Cardiac septum (tissue), 1 donor: ENCODE data around the gene C1S. TPM values are rescaled to one million over a fixed set of nuclear protein-coding genes. Genes with fewer than 3 reads are reported as not detected.
A peak's percentile ranks its signal among the peaks of the same experiment; 100 is the strongest.
"Not testable (repeated sequence)": the region's sequence is repeated elsewhere in the genome, so short reads cannot be mapped to it uniquely, and the experiment has no call there.

Source experiments
- DNase-seq: peaks from one replicate; pipeline ENCODE4 v3.0.0-alpha.2; 2020; ENCODE audit warnings: low spot score
- intact Hi-C: fragments of 100-400 bp; cut with DNase I; formaldehyde crosslinking; loops from one replicate; pipeline ENCODE4 v1.14.0; 2022
- total RNA-seq: library from RNA; stranded (reverse); fragmentation: NEBNext Ultra II Directional; extraction: Animal tissue kit (Norgen Biotek cat#: 25700); gene quantifications from one replicate; pipeline ENCODE4 v1.2.1, GENCODE V29; 2021
- donor health status: DM: no; HTN: no; CAD: no.

The C1S gene
- total RNA-seq, 1 donor from 2014 or later = 69.0 TPM

GRCh38 chr12:7096006-7096932, 35.8 kb downstream of the C1S start:
- intact Hi-C loops = no loop called here
- DNase-seq = no peak

- intact Hi-C loops = no loop called here
These were observed 36.5 kb downstream of the C1S start for GRCh38 chr12:7096979-7097378.

GRCh38 chr12:7099290-7099996, 38.9 kb downstream of the C1S start:
- intact Hi-C loops = no loop called here
- no peak for DNase-seq

More at GRCh38 chr12:7096979-7097378, 36.5 kb downstream of the C1S start:
- DNase-seq = no peak

- intact Hi-C loops = no loop called here
- DNase-seq = no peak
These were observed 39.7 kb downstream of the C1S start for GRCh38 chr12:7100239-7100638.

- DNase-seq = no peak
- intact Hi-C loops = no loop called here
These were observed 40.7 kb downstream of the C1S start for GRCh38 chr12:7101047-7101693.

GRCh38 chr12:7101694-7102131, 41.2 kb downstream of the C1S start:
- DNase-seq = no peak
- intact Hi-C loops = no loop called here

- intact Hi-C loops = no loop called here
- no peak for DNase-seq
These were observed 42.1 kb downstream of the C1S start for GRCh38 chr12:7102582-7102981.

GRCh38 chr12:7103837-7104584, 43.5 kb downstream of the C1S start:
- no peak for DNase-seq
- intact Hi-C loops = no loop called here

- no peak for DNase-seq
- intact Hi-C loops = no loop called here
These were observed 45.6 kb downstream of the C1S start for GRCh38 chr12:7106082-7106481.

GRCh38 chr12:7107181-7107580, 46.7 kb downstream of the C1S start:
- peak; percentile 44 for DNase-seq
- intact Hi-C loops = not testable (repeated sequence)

- intact Hi-C loops = loop anchor here (2.0 kb wide), 1 partner anchor 47 kb away; the partner anchor contains the start of gene C1S
- DNase-seq = peak; percentile 71
These were observed 47.1 kb downstream of the C1S start for GRCh38 chr12:7107636-7108002.

- DNase-seq = peak; percentile 92
- intact Hi-C loops = loop anchor here (2.0 kb wide), 1 partner anchor 47 kb away; the partner anchor contains the start of gene C1S
These were observed 47.7 kb downstream of the C1S start for GRCh38 chr12:7108003-7108795.

GRCh38 chr12:7108796-7109571, 48.5 kb downstream of the C1S start, which contains the start of gene C1RL:
Gene C1RL, minus strand, starts transcription at chr12:7109214. Its CDS starts 34 bp downstream, at chr12:7109180.
- intact Hi-C loops = loop anchor here (1.0 to 2.0 kb wide), 2 partner anchors 48 to 165 kb away; partner anchors contain the start of genes C12orf57 and C1S

GRCh38 chr12:7109572-7109920, 49.0 kb downstream of the C1S start:
- intact Hi-C loops = loop anchor here (1.0 to 2.0 kb wide), 2 partner anchors 49 to 165 kb away; partner anchors contain the start of genes C12orf57 and C1S
- DNase-seq = no peak

More at GRCh38 chr12:7108796-7109571, 48.5 kb downstream of the C1S start, which contains the start of gene C1RL:
- peak; percentile 94 for DNase-seq

GRCh38 chr12:7110661-7111060, 50.1 kb downstream of the C1S start:
- DNase-seq = no peak
- intact Hi-C loops = loop anchor here (5.0 kb wide), 1 partner anchor 93 kb away; the partner anchor contains the start of gene LPCAT3

- DNase-seq = no peak
- intact Hi-C loops = loop anchor here (5.0 kb wide), 1 partner anchor 95 kb away; the partner anchor contains the start of gene LPCAT3
These were observed 51.5 kb downstream of the C1S start for GRCh38 chr12:7112041-7112440.

GRCh38 chr12:7113389-7113871, 52.9 kb downstream of the C1S start:
- DNase-seq = no peak
- intact Hi-C loops = loop anchor here (5.0 kb wide), 1 partner anchor 96 kb away; the partner anchor contains the start of gene LPCAT3
